WTC11 (cell line): ENCODE measurements around the gene GARRE1. TPM values are rescaled to one million over a fixed set of nuclear protein-coding genes. Genes with fewer than 3 reads are reported as not detected.

Source experiments
- ATAC-seq: fragments of 200-7000 bp; cut with Tn5 transposase; 2 replicates; pipeline ENCODE4 v1.10.0; 2021; ENCODE audit warnings: mild to moderate bottlenecking, moderate library complexity
- CTCF ChIA-PET: fragments of 300-600 bp; sonication (Branson Sonifier 250); formaldehyde crosslinking; loops from one replicate; lab custom pipeline; 2021; ENCODE audit warnings: antibody characterized with exemption; lab: Charles Lee
- POLR2A ChIA-PET: fragments of 350-600 bp; sonication (Branson Sonifier 250); formaldehyde crosslinking; loops from one replicate; lab custom pipeline; 2021; ENCODE audit warnings: antibody characterized with exemption; lab: Charles Lee
- DNase-seq: peaks from one replicate; pipeline ENCODE4 v3.0.0; 2021; ENCODE audit warnings: low spot score
- H3K27ac Mint-ChIP-seq: 2 replicates; pipeline ENCODE4 v1.8.0; 2021; ENCODE audit warnings: mixed read lengths
- H3K27me3 Mint-ChIP-seq: 2 replicates; pipeline ENCODE4 v1.8.0; 2021; ENCODE audit warnings: low read depth, mild to moderate bottlenecking, moderate library complexity, mixed read lengths
- H3K36me3 Mint-ChIP-seq: 2 replicates; pipeline ENCODE4 v1.8.0; 2021; ENCODE audit warnings: mixed read lengths
- H3K4me1 Mint-ChIP-seq: 2 replicates; pipeline ENCODE4 v1.8.0; 2022; ENCODE audit warnings: mixed read lengths
- H3K4me3 Mint-ChIP-seq: 2 replicates; pipeline ENCODE4 v1.8.0; 2021; ENCODE audit warnings: mild to moderate bottlenecking, moderate library complexity, mixed read lengths
- H3K9me3 Mint-ChIP-seq: 2 replicates; pipeline ENCODE4 v1.8.0; 2021; ENCODE audit warnings: mixed read lengths
- CBFB ChIP-seq: sonication (generic); formaldehyde crosslinking; IDR thresholded peaks from 2 replicates; pipeline ENCODE4 v1.8.1; 2022; ENCODE audit warnings: mild to moderate bottlenecking, low read depth, missing genetic modification reagents
- GRHL2 ChIP-seq: fragments of 250-450 bp; sonication (Bioruptor Pico); IDR thresholded peaks from 2 replicates; pipeline ENCODE4 v1.8.0; 2022; ENCODE audit warnings: mild to moderate bottlenecking, moderate library complexity; ENCODE audit not compliant: insufficient replicate concordance, severe bottlenecking
- GTF2I ChIP-seq: fragments of 250-450 bp; sonication (Bioruptor Pico); conservative IDR thresholded peaks from 2 replicates; pipeline ENCODE4 v1.4.0; 2021; ENCODE audit warnings: mild to moderate bottlenecking
- JUN ChIP-seq: sonication (generic); formaldehyde crosslinking; IDR thresholded peaks from 2 replicates; pipeline ENCODE4 v1.8.0; 2023; ENCODE audit warnings: mild to moderate bottlenecking, missing genetic modification reagents
- MXD4 ChIP-seq: fragments of 250-450 bp; sonication (Bioruptor Pico); IDR thresholded peaks from 2 replicates; pipeline ENCODE4 v1.8.0; 2021; ENCODE audit warnings: mild to moderate bottlenecking, moderate library complexity, borderline replicate concordance
- NFATC4 ChIP-seq: fragments of 250-450 bp; sonication (Bioruptor Pico); IDR thresholded peaks from 2 replicates; pipeline ENCODE4 v1.9.0; 2021; ENCODE audit warnings: mild to moderate bottlenecking
- NFYB ChIP-seq: sonication (generic); formaldehyde crosslinking; conservative IDR thresholded peaks from 2 replicates; pipeline ENCODE4 v1.8.0; 2022; ENCODE audit warnings: low read depth, missing genetic modification reagents
- SMAD4 ChIP-seq: sonication (generic); formaldehyde crosslinking; IDR thresholded peaks from 2 replicates; pipeline ENCODE4 v1.8.0; 2022; ENCODE audit warnings: mild to moderate bottlenecking, missing genetic modification reagents
- SP1 ChIP-seq: sonication (generic); formaldehyde crosslinking; conservative IDR thresholded peaks from 2 replicates; pipeline ENCODE4 v1.8.1; 2022; ENCODE audit warnings: missing genetic modification reagents
- TCF7 ChIP-seq: sonication (generic); formaldehyde crosslinking; IDR thresholded peaks from 2 replicates; pipeline ENCODE4 v1.8.0; 2022; ENCODE audit warnings: mild to moderate bottlenecking, low read depth, missing genetic modification reagents, moderate library complexity
- TEAD4 ChIP-seq: sonication (generic); formaldehyde crosslinking; IDR thresholded peaks from 2 replicates; pipeline ENCODE4 v1.8.0; 2022; ENCODE audit warnings: mild to moderate bottlenecking, missing genetic modification reagents
- USF2 ChIP-seq: sonication (generic); formaldehyde crosslinking; IDR thresholded peaks from 2 replicates; pipeline ENCODE4 v1.8.1; 2023; ENCODE audit warnings: mild to moderate bottlenecking, missing genetic modification reagents, moderate library complexity
- ZNF532 ChIP-seq: fragments of 250-450 bp; sonication (Bioruptor Pico); IDR thresholded peaks from 2 replicates; pipeline ENCODE4 v1.9.0; 2021; ENCODE audit warnings: mild to moderate bottlenecking, borderline replicate concordance
- ZSCAN18 ChIP-seq: fragments of 250-450 bp; sonication (Bioruptor Pico); IDR thresholded peaks from 2 replicates; pipeline ENCODE4 v2.1.2; 2022; ENCODE audit warnings: mild to moderate bottlenecking, moderate library complexity
- total RNA-seq: library from RNA; stranded (reverse); gene quantifications from 3 replicates; pipeline ENCODE4 v1.2.3, GENCODE V29; 2021

GARRE1 gene
- total RNA-seq, 1 experiment from 2014 or later = 16.7 TPM

GRCh38 chr19:34273121-34273520, 18.8 kb downstream of the GARRE1 start:
- TF ChIP-seq TEAD4 (CRISPR knock-in tag) (no peak), ZSCAN18 (no peak), USF2 (CRISPR knock-in tag) (no peak), TCF7 (CRISPR knock-in tag) (no peak), ZNF532 (CRISPR knock-in tag) (no peak), GTF2I (no peak)
- Mint-ChIP-seq H3K36me3 (0 out of 2 replicates have a peak, but pooled peaks cover 4% of the 10 kb centered on the region), H3K4me1 (peaks cover 23% of the 10 kb centered on the region), H3K4me3 (no peak overlapping the region), H3K27ac (0 out of 2 replicates have a peak overlapping the region, but pooled peaks have one; percentile 0), H3K9me3 (peaks cover 11% of the 10 kb centered on the region), H3K27me3 (no peaks in the 10 kb centered on the region)
- DNase-seq (no peak), ATAC-seq (no peak)
- CTCF ChIA-PET = interaction anchor here (0.6 kb wide), 1 partner anchor 19 kb away, joined by 3 read pairs; no protein-coding TSS in a partner anchor
- POLR2A ChIA-PET = no interaction called here

GRCh38 chr19:34274284-34274826, 20.0 kb downstream of the GARRE1 start:
- ATAC-seq = no peak

GRCh38 chr19:34274827-34275625, 20.7 kb downstream of the GARRE1 start:
- DNase-seq (no peak), ATAC-seq (no peak)
- Mint-ChIP-seq H3K27ac (peak overlapping the region; percentile 73), H3K36me3 (peaks cover 7% of the 10 kb centered on the region; the same call in 1 of the 2 replicates), H3K4me1 (peaks cover 10% of the 10 kb centered on the region), H3K4me3 (no peak overlapping the region), H3K9me3 (peaks cover 11% of the 10 kb centered on the region), H3K27me3 (no peaks in the 10 kb centered on the region)
- ChIA-PET CTCF (interaction anchor here (1.1 kb wide), 1 partner anchor 9 kb away, joined by 4 read pairs; no protein-coding TSS in a partner anchor), POLR2A (no interaction called here)
- TF ChIP-seq SMAD4 (CRISPR knock-in tag) (no peak), MXD4 (CRISPR knock-in tag) (no peak), NFATC4 (no peak), JUN (CRISPR knock-in tag) (no peak), NFYB (CRISPR knock-in tag) (no peak)

More at GRCh38 chr19:34274284-34274826, 20.0 kb downstream of the GARRE1 start:
- Mint-ChIP-seq H3K4me3 (no peak overlapping the region), H3K36me3 (peaks cover 7% of the 10 kb centered on the region; the same call in 1 of the 2 replicates), H3K9me3 (peaks cover 11% of the 10 kb centered on the region)
- no peak for DNase-seq
- no peak for TF ChIP-seq CBFB (CRISPR knock-in tag)
- no peak for TF ChIP-seq GRHL2 (CRISPR knock-in tag)
- no peak for TF ChIP-seq TEAD4 (CRISPR knock-in tag)
- TF ChIP-seq MXD4 (CRISPR knock-in tag) = no peak
- TF ChIP-seq SP1 = no peak
- TF ChIP-seq, all 79 proteins: peak for 0
- POLR2A ChIA-PET = no interaction called here
- Mint-ChIP-seq H3K4me1 (peaks cover 15% of the 10 kb centered on the region), H3K27ac (peak overlapping the region; percentile 73), H3K27me3 (no peaks in the 10 kb centered on the region)
- CTCF ChIA-PET = interaction anchor here (1.0 to 1.1 kb wide), 2 partner anchors 9 to 33 kb away, joined by 3 to 4 read pairs; no protein-coding TSS in a partner anchor
